ENCODE data around the gene WWP2. TPM values are rescaled to one million over a fixed set of nuclear protein-coding genes. Genes with fewer than 3 reads are reported as not detected.
"Not testable (repeated sequence)": the region's sequence is repeated elsewhere in the genome, so short reads cannot be mapped to it uniquely, and the experiment has no call there.

The WWP2 gene
- polyA plus RNA-seq, 1 donor from 2014 or later: 61.5 TPM

DNA sequence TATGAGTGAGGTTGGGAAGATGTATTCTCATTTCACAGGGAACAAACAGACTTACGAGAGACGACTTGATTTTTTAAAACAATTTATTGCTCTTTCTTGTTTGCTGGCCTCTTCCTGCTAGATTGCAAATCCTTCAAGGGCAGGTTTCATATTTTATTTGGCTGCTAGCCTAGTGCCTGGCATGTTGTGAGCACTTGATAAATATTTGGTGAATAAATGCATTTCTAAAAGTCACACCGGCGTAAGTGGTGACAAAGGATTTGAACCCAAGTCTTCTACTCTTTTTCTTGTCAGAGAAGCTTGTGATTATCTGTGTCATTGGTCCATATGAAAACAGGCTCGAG, 1.4 kb downstream of the WWP2 start:
- Mint-ChIP-seq H3K36me3 (no peaks in the 10 kb centered on the region), H3K4me3 (peak overlapping the region in 3 of 4 donors; percentile 70 to 98 (median 96)), H3K4me1 (peaks cover 24 to 27% (median 24%) of the 10 kb centered on the region in 3 donors), H3K27me3 (no peaks in the 10 kb centered on the region), H3K9me3 (no peaks in the 10 kb centered on the region), H3K27ac (peak overlapping the region; percentile 75 to 100 (median 93))

DNA sequence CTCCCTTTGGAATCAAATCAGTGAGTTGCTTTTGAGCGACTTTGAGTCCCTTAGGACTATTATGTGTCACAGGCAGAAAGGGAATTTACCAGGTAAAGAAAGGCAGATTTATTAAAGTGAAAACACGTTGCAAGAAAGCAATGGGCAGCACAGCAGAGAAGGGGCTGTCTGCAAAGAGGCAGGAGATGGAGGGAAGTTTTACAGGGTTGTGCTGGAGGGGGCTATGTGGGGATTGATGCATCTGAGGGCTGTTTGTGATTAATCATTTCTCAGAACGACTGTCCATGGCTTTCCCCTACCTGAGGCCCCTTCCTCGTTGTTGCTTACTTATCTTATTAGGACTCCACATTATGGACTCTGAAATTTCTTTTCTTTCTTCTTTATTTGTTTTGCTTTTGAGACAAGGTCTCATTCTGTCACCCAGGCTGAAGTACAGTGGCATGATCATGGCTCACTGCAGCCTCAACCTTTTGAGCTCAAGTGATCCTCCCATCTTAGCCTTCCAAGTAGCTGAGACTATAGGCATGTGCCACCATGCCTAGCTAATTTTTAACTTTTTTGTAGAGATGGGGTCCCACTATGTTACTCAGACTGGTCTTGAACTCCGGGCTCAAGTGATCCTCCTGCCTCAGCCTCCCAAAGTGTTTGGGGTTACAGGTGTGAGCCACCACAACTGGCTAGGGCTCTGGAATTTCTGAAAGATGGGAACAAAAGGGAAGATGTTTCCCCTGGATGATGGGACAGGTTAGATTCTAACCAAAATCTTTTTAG, 5.5 kb downstream of the WWP2 start:
- H3K27me3 Mint-ChIP-seq: no peaks in the 10 kb centered on the region
- peaks cover 41 to 50% (median 42%) of the 10 kb centered on the region in 3 donors for H3K4me1 Mint-ChIP-seq
- no peaks in the 10 kb centered on the region for H3K9me3 Mint-ChIP-seq
- H3K27ac Mint-ChIP-seq: peak overlapping the region in 2 of 3 donors; percentile 23 to 40
- H3K4me3 Mint-ChIP-seq: peak overlapping the region in 1 of 4 donors; percentile 20
- no peaks in the 10 kb centered on the region for H3K36me3 Mint-ChIP-seq

DNA sequence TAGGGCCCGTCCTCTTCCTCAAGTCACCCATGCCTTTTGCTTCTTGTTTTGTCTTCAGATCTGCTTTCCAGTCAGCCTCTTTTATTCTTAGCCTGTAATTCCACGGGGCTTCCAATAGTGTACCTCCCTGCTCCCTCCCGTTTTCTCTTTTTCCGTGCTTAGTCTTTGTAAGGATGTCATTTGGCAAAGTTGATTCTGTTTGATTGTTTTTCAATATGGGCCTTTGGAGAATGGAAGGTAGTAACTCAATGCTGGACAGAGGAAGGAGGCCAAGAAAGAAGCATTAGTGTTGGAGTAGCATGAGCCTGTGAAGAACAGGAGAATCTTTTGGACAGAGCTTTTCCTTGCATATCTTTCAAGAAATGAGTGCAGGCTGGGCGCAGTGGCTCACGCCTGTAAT, 6.5 kb downstream of the WWP2 start:
- peaks cover 44 to 54% (median 44%) of the 10 kb centered on the region in 3 donors for H3K4me1 Mint-ChIP-seq

DNA sequence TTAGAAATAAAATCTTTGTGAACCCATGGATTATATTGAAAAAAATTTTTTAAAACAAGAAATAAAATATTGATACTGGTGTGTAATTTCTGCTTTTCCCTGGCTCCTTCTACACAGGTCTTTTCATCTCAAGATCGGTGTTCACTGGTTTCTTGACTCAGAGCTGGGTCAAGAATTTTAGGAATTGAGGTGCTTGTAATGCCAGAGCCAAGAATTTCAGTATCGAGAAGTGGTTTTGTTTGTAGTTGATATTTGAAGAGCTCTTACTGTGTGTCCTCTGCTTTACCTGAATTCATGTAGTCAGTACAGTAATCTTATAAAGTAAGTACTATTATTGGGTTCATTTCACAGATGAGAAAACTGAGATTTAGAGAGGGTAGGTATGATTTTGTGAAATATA, 7.3 kb downstream of the WWP2 start:
- Mint-ChIP-seq H3K27me3 (no peaks in the 10 kb centered on the region), H3K4me3 (no peak overlapping the region), H3K27ac (no peak overlapping the region), H3K9me3 (no peaks in the 10 kb centered on the region), H3K4me1 (peaks cover 46 to 57% (median 46%) of the 10 kb centered on the region in 3 donors), H3K36me3 (no peaks in the 10 kb centered on the region)

More for the DNA sequence above, 6.5 kb downstream of the WWP2 start:
- Mint-ChIP-seq H3K27ac (peak overlapping the region in 1 of 3 donors; percentile 52), H3K27me3 (no peaks in the 10 kb centered on the region), H3K4me3 (peak overlapping the region in 1 of 4 donors; percentile 8), H3K9me3 (no peaks in the 10 kb centered on the region), H3K36me3 (no peaks in the 10 kb centered on the region)

DNA sequence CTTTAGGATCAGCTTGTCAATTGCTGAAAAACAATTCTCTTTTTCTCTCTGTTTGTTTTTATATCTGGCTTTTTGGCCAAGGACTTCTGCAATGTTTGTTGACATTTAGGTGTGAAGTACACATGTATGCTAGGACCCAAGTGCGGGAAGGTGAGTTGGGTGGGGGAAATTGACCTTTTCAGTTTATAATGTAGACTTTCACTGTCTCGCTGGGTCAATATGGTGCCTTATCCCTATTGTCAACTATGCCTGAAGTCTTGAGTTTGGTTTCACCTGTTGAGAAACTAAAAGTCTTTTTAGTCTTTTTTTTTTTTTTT, 9.5 kb downstream of the WWP2 start:
- no peaks in the 10 kb centered on the region for H3K27me3 Mint-ChIP-seq
- H3K36me3 Mint-ChIP-seq: peaks cover 3% of the 10 kb centered on the region
- H3K4me3 Mint-ChIP-seq: peak overlapping the region in 2 of 4 donors; percentile 2 to 4
- no peak overlapping the region for H3K27ac Mint-ChIP-seq
- H3K4me1 Mint-ChIP-seq: peaks cover 38 to 59% (median 39%) of the 10 kb centered on the region in 3 donors
- peaks cover 0 to 11% (median 2%) of the 10 kb centered on the region in 3 donors for H3K9me3 Mint-ChIP-seq

DNA sequence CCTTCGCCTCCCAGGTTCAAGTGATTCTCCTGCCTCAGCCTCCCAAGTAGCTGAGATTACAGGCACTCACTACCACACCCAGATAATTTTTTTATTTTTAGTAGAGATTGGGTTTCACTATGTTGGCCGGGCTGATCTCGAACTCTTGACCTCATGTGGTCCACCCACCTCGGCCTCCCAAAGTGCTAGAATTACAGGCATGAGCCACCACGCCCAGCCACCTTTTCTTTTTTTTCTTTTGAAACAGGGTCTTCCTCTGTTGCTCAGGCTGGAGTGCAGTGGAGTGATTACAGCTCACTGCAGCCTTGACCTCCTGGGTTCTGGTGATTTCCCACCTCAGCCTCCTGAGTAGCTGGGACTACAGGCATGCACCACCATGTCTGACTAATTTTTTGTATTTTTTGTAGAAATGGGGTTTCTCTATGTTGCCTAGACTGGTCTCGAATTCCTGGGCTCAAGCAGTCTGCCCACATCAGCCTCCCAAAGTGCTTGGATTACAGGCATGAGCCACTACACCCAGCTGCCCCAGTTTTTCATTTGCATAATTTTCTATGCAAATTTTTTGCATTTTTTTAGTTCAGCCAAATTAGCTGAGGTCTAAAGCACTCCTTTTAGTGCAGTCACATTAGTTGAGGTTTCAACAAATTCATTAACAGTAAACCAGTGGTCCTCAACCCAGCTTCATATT, 11.3 kb downstream of the WWP2 start:
- peaks cover 0 to 11% (median 2%) of the 10 kb centered on the region in 3 donors for H3K9me3 Mint-ChIP-seq

DNA sequence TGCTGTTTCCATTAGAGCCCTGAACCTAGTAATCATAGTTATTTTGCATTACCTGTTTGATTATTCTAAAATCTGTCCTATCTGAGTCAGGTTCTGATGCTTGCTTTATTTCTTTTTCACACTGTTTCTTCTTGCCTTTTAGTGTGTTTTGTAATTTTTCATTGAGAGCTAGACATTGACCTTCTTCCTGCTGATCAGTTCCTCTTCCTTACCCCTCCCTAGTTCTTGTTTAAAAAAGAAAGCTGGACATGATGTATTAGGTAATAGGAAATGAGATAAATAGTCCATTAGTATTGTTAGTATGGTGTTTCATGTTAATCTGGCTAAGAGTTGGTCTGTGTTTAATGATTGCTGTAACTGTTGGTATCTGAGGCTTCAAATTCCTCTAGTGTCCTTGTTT, 13.4 kb downstream of the WWP2 start:
- Mint-ChIP-seq H3K4me1 (peaks cover 25 to 38% (median 26%) of the 10 kb centered on the region in 3 donors), H3K36me3 (peaks cover 7% of the 10 kb centered on the region), H3K4me3 (peak overlapping the region in 2 of 4 donors; percentile 8 to 15), H3K9me3 (peaks cover 0 to 11% (median 2%) of the 10 kb centered on the region in 3 donors), H3K27me3 (no peaks in the 10 kb centered on the region), H3K27ac (peak overlapping the region in 1 of 3 donors; percentile 58)

More for the DNA sequence above, 11.3 kb downstream of the WWP2 start:
- H3K4me3 Mint-ChIP-seq: peak overlapping the region in 3 of 4 donors; percentile 19 to 91 (median 74)
- H3K27ac Mint-ChIP-seq: peak overlapping the region in 2 of 3 donors; percentile 78 to 87
- H3K36me3 Mint-ChIP-seq: peaks cover 5% of the 10 kb centered on the region
- H3K27me3 Mint-ChIP-seq: no peaks in the 10 kb centered on the region
- peaks cover 34 to 51% (median 36%) of the 10 kb centered on the region in 3 donors for H3K4me1 Mint-ChIP-seq

DNA sequence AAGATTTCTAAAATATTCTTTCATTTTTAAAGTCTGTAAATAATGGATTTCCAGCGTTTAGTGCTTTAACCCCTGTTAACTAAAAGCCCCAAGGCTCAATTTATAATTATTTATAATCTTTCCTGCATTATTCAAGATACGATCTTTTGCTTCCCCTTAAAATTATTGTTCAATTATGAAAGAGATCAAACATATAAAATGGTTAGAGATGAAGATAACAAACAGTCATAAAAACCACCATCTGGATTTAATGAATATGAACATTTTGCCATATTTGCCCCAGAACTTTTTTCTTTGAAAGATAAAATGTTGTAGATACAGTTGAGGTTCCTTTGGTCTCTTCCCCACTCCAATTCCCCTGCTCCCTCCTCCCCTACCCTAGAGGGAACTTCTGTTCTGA, 17.6 kb downstream of the WWP2 start:
- peaks cover 11% of the 10 kb centered on the region for H3K36me3 Mint-ChIP-seq
- peaks cover 2 to 8% (median 3%) of the 10 kb centered on the region in 3 donors for H3K4me1 Mint-ChIP-seq
- H3K9me3 Mint-ChIP-seq: peaks cover 0 to 11% (median 2%) of the 10 kb centered on the region in 3 donors
- no peak overlapping the region for H3K27ac Mint-ChIP-seq
- no peak overlapping the region for H3K4me3 Mint-ChIP-seq
- H3K27me3 Mint-ChIP-seq: no peaks in the 10 kb centered on the region

DNA sequence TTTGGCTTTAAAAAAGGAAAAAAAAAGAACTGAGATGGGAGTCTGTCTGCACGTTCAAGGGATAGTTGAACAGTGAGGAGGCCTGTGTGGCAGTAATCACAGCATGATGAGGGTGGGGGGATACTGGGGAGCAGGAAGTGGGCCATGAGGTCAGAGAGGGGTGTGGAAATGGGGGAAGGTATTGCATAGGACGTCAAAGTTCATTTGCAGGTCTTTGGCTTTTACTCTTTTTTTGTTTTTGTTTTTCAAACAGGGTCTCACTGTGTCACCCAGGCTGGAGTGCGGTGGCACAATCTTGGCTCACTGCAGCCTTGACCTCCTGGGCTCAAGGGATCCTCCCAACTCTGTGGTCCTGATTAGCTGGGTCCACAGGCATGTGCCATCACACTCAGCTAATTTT, 19.0 kb downstream of the WWP2 start:
- Mint-ChIP-seq H3K27ac (peak overlapping the region in 1 of 3 donors; percentile 70), H3K27me3 (no peaks in the 10 kb centered on the region), H3K9me3 (no peaks in the 10 kb centered on the region), H3K36me3 (peaks cover 7% of the 10 kb centered on the region), H3K4me1 (peaks cover 0 to 3% (median 2%) of the 10 kb centered on the region in 3 donors), H3K4me3 (no peak overlapping the region)

DNA sequence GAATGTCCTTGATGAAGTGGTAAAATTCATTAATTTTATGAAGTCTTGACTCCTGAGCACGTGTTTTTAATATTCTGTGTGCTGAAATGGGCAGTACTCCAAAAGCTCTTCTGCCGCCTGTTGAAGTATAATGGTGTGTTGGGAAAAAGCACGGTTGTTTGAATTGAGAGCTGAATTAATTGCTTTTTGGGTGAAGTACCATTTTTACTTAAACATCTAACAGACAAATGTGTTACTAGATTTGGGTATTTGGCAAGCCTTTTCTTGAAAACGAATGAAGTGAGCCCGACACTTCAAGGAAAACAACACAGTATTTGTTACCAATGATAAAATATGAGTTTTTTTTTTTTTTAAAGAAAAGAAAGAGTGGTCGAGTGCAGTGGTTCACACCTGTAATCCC, 22.5 kb downstream of the WWP2 start:
- H3K9me3 Mint-ChIP-seq: no peaks in the 10 kb centered on the region
- H3K27ac Mint-ChIP-seq: no peak overlapping the region
- no peaks in the 10 kb centered on the region for H3K27me3 Mint-ChIP-seq
- H3K4me3 Mint-ChIP-seq: no peak overlapping the region
- H3K4me1 Mint-ChIP-seq: peaks cover 0 to 3% (median 2%) of the 10 kb centered on the region in 3 donors
- H3K36me3 Mint-ChIP-seq: peaks cover 6% of the 10 kb centered on the region

DNA sequence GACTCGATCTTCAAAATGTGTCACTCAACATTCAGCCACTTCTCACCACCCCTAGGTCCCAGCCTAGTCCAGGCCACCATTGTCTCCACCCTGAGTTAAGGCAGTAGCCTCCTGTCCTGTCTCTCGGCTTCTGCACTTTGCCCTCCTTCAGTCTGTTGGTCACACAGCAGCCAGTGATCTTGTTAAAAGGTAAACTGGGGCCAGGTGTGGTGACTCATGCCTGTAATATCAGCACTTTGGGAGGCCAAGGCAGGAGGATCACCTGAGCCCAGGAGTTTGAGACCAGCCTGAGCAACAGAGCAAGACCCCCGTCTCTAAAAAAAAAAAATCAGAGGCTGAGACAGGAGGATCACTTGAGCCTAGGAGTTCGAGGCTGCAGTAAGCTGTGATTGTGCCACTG, 25.8 kb downstream of the WWP2 start:
- H3K4me1 Mint-ChIP-seq: no peaks in the 10 kb centered on the region
- H3K27me3 Mint-ChIP-seq: no peaks in the 10 kb centered on the region
- H3K27ac Mint-ChIP-seq: no peak overlapping the region
- peaks cover 4% of the 10 kb centered on the region for H3K36me3 Mint-ChIP-seq
- H3K4me3 Mint-ChIP-seq: no peak overlapping the region
- H3K9me3 Mint-ChIP-seq: no peaks in the 10 kb centered on the region

DNA sequence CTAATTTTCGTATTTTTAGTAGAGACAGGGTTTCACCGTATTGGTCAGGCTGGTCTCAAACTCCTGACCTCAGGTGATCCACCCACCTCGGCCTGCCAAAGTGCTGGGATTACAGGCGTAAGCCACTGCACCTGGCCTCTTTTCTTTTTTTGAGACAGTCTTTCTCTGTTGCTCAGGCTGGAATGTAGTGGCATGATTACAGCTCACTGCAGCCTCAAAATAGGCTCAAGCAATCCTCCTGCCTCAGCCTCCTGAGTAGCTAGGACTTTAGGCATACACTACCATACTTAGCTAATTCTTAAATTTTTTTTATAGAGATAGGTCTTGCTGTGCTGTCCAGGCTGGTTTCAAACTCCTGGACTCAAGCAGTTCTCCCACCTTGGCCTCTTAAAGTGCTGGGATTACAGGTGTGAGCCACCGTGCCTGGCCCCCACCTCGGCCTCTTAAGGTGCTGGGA, 29.3 kb downstream of the WWP2 start:
- not testable (repeated sequence) for H3K9me3 Mint-ChIP-seq, H3K27me3 Mint-ChIP-seq, H3K27ac Mint-ChIP-seq, H3K36me3 Mint-ChIP-seq, H3K4me3 Mint-ChIP-seq
- peaks cover 6 to 16% (median 10%) of the 10 kb centered on the region in 3 donors for H3K4me1 Mint-ChIP-seq

DNA sequence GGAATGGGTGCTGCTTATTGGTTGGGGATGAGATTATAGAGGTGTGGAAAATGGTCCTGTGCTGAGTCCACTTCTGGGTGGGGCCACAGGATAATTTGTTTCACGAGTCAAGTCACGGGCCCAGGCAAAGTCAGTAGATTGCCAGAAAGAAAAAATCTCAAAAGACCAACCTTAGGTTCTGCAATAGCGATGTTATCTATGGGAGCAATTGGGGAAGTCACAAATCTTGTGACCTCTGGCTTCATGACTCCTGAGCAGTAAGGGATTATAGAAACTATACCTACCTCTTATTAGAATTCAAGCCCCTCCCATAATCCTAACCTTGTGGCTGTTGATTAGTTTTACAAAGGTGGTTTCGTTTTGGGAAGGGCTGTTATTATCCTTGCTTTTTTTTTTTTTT, 31.4 kb downstream of the WWP2 start:
- Mint-ChIP-seq H3K27ac (no peak overlapping the region), H3K27me3 (peaks cover 1% of the 10 kb centered on the region), H3K36me3 (no peaks in the 10 kb centered on the region), H3K4me3 (no peak overlapping the region), H3K9me3 (no peaks in the 10 kb centered on the region), H3K4me1 (peaks cover 6 to 19% (median 14%) of the 10 kb centered on the region in 3 donors)

DNA sequence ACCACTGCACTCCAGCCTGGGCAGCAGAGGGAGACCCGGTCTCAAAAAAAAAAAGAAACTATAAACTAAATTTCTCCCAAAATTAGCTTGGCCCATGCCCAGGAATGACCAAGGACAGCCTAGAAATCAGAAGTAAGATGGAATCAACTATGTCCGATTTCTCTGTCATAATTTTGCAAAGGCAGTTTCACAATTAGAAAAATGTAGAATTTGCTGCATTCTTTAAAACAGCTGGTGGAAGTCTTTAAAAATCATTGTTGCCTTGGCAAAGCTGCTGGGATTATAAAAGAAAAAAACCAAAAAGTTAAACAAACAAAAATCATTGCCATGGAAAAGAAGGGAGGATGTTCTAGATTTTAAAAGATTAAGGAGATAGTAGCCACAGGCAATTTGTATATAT, 32.4 kb downstream of the WWP2 start:
- Mint-ChIP-seq H3K36me3 (no peaks in the 10 kb centered on the region), H3K4me3 (peak overlapping the region in 1 of 4 donors; percentile 37), H3K9me3 (no peaks in the 10 kb centered on the region), H3K4me1 (peaks cover 6 to 19% (median 14%) of the 10 kb centered on the region in 3 donors), H3K27me3 (peaks cover 1% of the 10 kb centered on the region), H3K27ac (peak overlapping the region in 2 of 3 donors; percentile 5 to 14)

DNA sequence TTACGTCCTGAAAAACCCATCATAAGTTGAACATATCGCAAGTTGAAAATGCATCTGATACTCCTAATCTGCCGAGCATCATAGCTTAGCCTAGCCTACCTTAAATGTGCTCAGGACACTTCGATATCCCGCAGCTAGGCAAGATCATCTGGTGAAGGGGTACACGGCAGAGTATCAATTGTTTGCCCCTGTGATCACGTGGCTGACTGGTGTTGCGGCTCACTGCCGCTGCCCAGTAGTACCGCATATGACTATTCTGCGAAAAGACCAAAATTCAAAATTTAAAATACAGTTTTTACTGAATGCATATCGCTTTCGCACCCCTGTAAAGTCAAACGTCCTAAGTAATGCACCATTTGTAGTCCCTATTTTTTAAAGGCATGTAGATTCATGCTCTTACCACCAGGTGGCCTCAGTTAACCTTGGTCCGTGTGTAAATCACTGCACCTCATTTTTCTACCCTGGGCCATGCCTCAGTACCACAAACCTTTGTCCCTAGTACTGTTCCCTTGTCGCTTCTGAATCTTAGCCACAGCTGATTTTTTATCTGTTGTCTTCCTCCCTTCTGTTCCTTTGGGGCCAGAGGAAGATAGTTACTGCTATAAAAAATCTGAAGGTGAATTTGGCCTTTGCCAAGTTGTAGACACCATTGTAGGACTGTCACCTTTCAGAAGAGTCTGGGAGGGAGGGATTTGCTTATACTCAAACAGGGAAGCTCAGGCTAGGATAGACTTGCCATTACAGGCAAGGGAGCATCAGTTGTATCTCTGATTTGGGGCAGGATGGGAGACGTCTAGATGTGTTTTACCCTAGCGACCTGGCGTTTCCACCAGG, 34.4 kb downstream of the WWP2 start:
- H3K36me3 Mint-ChIP-seq: no peaks in the 10 kb centered on the region
- peak overlapping the region in 1 of 3 donors; percentile 6 for H3K27ac Mint-ChIP-seq

More for the DNA sequence above, 34.4 kb downstream of the WWP2 start:
- Mint-ChIP-seq H3K27me3 (peaks cover 1% of the 10 kb centered on the region), H3K4me1 (peaks cover 6 to 19% (median 14%) of the 10 kb centered on the region in 3 donors), H3K4me3 (peak overlapping the region in 1 of 4 donors; percentile 3), H3K9me3 (no peaks in the 10 kb centered on the region)

Measured in IgD-negative memory B cell (primary cell).